GM21528 (cell line): Measurements from ENCODE around the gene UGT2B10.

Source experiments
- ATAC-seq: cut with Tn5 transposase; IDR thresholded peaks from one replicate; pipeline ENCODE4 v1.9.1; 2021; ENCODE audit warnings: mild to moderate bottlenecking, moderate library complexity; ENCODE audit not compliant: unreplicated experiment, low FRiP score

Gene UGT2B10

GRCh38 chr4:68869274-68869773, 53.5 kb downstream of the UGT2B10 start:
- ATAC-seq: no peak

GRCh38 chr4:68871809-68872642, 56.2 kb downstream of the UGT2B10 start:
- no peak for ATAC-seq

- ATAC-seq: no peak
Observed at GRCh38 chr4:68872643-68873502, 57.1 kb downstream of the UGT2B10 start.

- ATAC-seq: no peak
Observed at GRCh38 chr4:68874507-68874906, 58.7 kb downstream of the UGT2B10 start.

GRCh38 chr4:68877555-68877954, 61.8 kb downstream of the UGT2B10 start:
- ATAC-seq: no peak

GRCh38 chr4:68878048-68878447, 62.3 kb downstream of the UGT2B10 start:
- no peak for ATAC-seq
